GM12878 (cell line): ENCODE results near the gene KRT82. TPM values are rescaled to one million over a fixed set of nuclear protein-coding genes. Genes with fewer than 3 reads are reported as not detected.

Source experiments
- ATAC-seq: fragments of 200-7000 bp; cut with Tn5 transposase; 3 replicates; pipeline ENCODE4 v1.9.1; 2020; ENCODE audit warnings: mild to moderate bottlenecking, moderate library complexity
- BruUV-seq: library from RNA; stranded (reverse); fragments of 400-500 nt; replicated peaks from 2 replicates; lab custom pipeline; 2021; lab: Mats Ljungman, UMichigan
- CTCF ChIA-PET: fragments of 300-600 bp; sonication (Branson Sonifier 250); formaldehyde crosslinking; extraction: SDS; loops from one replicate; lab custom pipeline; 2021; ENCODE audit warnings: inconsistent platforms; lab: Yijun Ruan, JAX
- POLR2A ChIA-PET: fragments of 350-600 bp; formaldehyde crosslinking; extraction: SDS; loops from one replicate; lab custom pipeline; 2021; ENCODE audit warnings: inconsistent platforms; lab: Charles Lee
- RAD21 ChIA-PET: fragments of 300-600 bp; sonication (Branson Sonifier 250); formaldehyde crosslinking; loops from one replicate; lab custom pipeline; 2023; ENCODE audit warnings: antibody characterized with exemption; ENCODE audit not compliant: unreplicated experiment; lab: Charles Lee
- SMC1A ChIA-PET: fragments of 300-600 bp; sonication (Branson Sonifier 250); formaldehyde crosslinking; loops from one replicate; lab custom pipeline; 2023; ENCODE audit not compliant: unreplicated experiment, uncharacterized antibody; lab: Charles Lee
- DNase-seq: peaks from one replicate; pipeline ENCODE4 v3.0.0-alpha.2; 2011; ENCODE audit warnings: low read depth, low spot score
- FAIRE-seq: peaks from 3 replicates; lab custom pipeline; 2011; peaks lifted over from hg19 to GRCh38; lab: Jason Lieb, UNC
- H2AFZ ChIP-seq: 2 replicates; pipeline ENCODE4 v1.6.0; 2011; ENCODE audit warnings: low read depth, low read length, control low read depth; ENCODE audit not compliant: control insufficient read depth
- H3K27ac ChIP-seq: 2 replicates; pipeline ENCODE4 v1.5.1; 2011; ENCODE audit warnings: control low read depth; ENCODE audit not compliant: control insufficient read depth, insufficient read depth
- H3K27me3 ChIP-seq, 2 experiments: replicated peaks in 1 of 2; 2 replicates each; pipeline versions ENCODE4 v1.6.0 to v1.6.1; 2011; ENCODE audit warnings: low read length in 1 of 2; ENCODE audit not compliant: control insufficient read depth in 2 of 2, insufficient read depth in 2 of 2
- H3K36me3 ChIP-seq, 2 experiments: 2 replicates each; pipeline ENCODE4 v1.5.1; 2011; ENCODE audit warnings: low read length in 1 of 2; ENCODE audit not compliant: control insufficient read depth in 2 of 2, insufficient read depth in 2 of 2
- H3K4me1 ChIP-seq: 2 replicates; pipeline ENCODE4 v1.6.1; 2011; ENCODE audit warnings: mild to moderate bottlenecking, low read length, moderate library complexity, mixed read lengths; ENCODE audit not compliant: control insufficient read depth, insufficient read depth
- H3K4me2 ChIP-seq: 2 replicates; pipeline ENCODE4 v1.6.0; 2011; ENCODE audit warnings: control low read depth; ENCODE audit not compliant: control insufficient read depth, insufficient read depth
- H3K4me3 ChIP-seq: fragments of 200-600 bp; sonication (generic); 2 replicates; pipeline ENCODE4 v1.5.1; 2016
- H3K79me2 ChIP-seq: 2 replicates; pipeline ENCODE4 v1.6.0; 2011; ENCODE audit warnings: low read length; ENCODE audit not compliant: control insufficient read depth, insufficient read depth
- H3K9ac ChIP-seq: 2 replicates; pipeline ENCODE4 v1.8.0; 2011; ENCODE audit warnings: low read length, control low read depth, mixed read lengths; ENCODE audit not compliant: control insufficient read depth, insufficient read depth
- H3K9me3 ChIP-seq: replicated peaks from 3 replicates; pipeline ENCODE4 v1.5.1; 2011; ENCODE audit warnings: mild to moderate bottlenecking, low read length; ENCODE audit not compliant: control insufficient read depth, insufficient read depth
- H4K20me1 ChIP-seq: 2 replicates; pipeline ENCODE4 v1.6.0; 2011; ENCODE audit not compliant: control insufficient read depth, insufficient read depth
- BACH1 ChIP-seq: fragments of 450-650 bp; IDR thresholded peaks from 2 replicates; pipeline ENCODE4 v1.6.1; 2017; ENCODE audit warnings: mild to moderate bottlenecking, borderline replicate concordance
- CHD1 ChIP-seq: IDR thresholded peaks from 2 replicates; pipeline ENCODE4 v1.6.1; 2012; ENCODE audit warnings: low read depth, low read length, improper control_type of control experiment
- KAT2A ChIP-seq: conservative IDR thresholded peaks from 2 replicates; pipeline ENCODE4 v1.6.1; 2011; ENCODE audit warnings: low read depth, low read length; ENCODE audit not compliant: control insufficient read depth
- MEF2B ChIP-seq: fragments of 450-650 bp; IDR thresholded peaks from 2 replicates; pipeline ENCODE4 v1.6.1; 2018; ENCODE audit warnings: mild to moderate bottlenecking, moderate library complexity; ENCODE audit not compliant: partially characterized antibody, poor library complexity, severe bottlenecking
- NFYA ChIP-seq: IDR thresholded peaks from 2 replicates; pipeline ENCODE4 v1.6.1; 2011; ENCODE audit warnings: low read depth, mild to moderate bottlenecking, low read length, improper control_type of control experiment, borderline replicate concordance
- NR2F1 ChIP-seq: fragments of 450-650 bp; conservative IDR thresholded peaks from 2 replicates; pipeline ENCODE4 v1.6.1; 2017; ENCODE audit warnings: mild to moderate bottlenecking
- PAX5 ChIP-seq: IDR thresholded peaks from 2 replicates; pipeline ENCODE4 v1.6.1; 2011; ENCODE audit warnings: low read depth, low read length, borderline replicate concordance
- SUPT20H ChIP-seq: IDR thresholded peaks from 2 replicates; pipeline ENCODE4 v1.6.1; 2011; ENCODE audit warnings: low read depth, mild to moderate bottlenecking, low read length, moderate library complexity, borderline replicate concordance; ENCODE audit not compliant: control insufficient read depth
- TCF3 ChIP-seq: IDR thresholded peaks from 2 replicates; pipeline ENCODE4 v1.6.1; 2012; ENCODE audit warnings: low read depth, mild to moderate bottlenecking, low read length, borderline replicate concordance; ENCODE audit not compliant: insufficient read depth
- ZBED1 ChIP-seq: IDR thresholded peaks from 2 replicates; pipeline ENCODE4 v1.6.1; 2016; ENCODE audit warnings: borderline replicate concordance
- ZNF217 ChIP-seq: fragments of 450-650 bp; IDR thresholded peaks from 2 replicates; pipeline ENCODE4 v1.6.1; 2017; ENCODE audit warnings: antibody characterized with exemption, mild to moderate bottlenecking
- WGBS: methylation state at CpG from one replicate; pipeline ENCODE4 v1.1.6; 2016; ENCODE audit warnings: low lambda C conversion rate; ENCODE audit not compliant: insufficient replicate concordance, insufficient coverage; ENCODE audit errors: missing lambda C conversion rate; 5-methylcytosine and 5-hydroxymethylcytosine counted together
- in situ Hi-C: fragments of 300-500 bp; cut with MboI; formaldehyde crosslinking; loops from 9 replicates; pipeline ENCODE4 v1.14.3; 2018; ENCODE audit warnings: mixed read lengths
- intact Hi-C: fragments of 100-400 bp; cut with micrococcal nuclease; formaldehyde crosslinking; loops from one replicate; pipeline ENCODE4 v1.14.2; 2022; ENCODE audit not compliant: unreplicated experiment
- polyA plus RNA-seq, 11 experiments: library from polyadenylated mRNA; depleted of rRNA in 4 of 11; unstranded in 6 of 11; stranded (reverse) in 5 of 11; fragments of >200 nt; fragmentation: Nextera tagmentation in 4 of 11; fragmentation: Illumina TruSeq in 1 of 11; extraction: Ambion mirVana in 4 of 11; extraction: Trizol in 1 of 11; gene quantifications; 1 replicate in 1 of 11; 2 replicates in 10 of 11; pipeline versions ENCODE4 v1.2.1 to v1.2.3, GENCODE V29; 2011 to 2016; ENCODE audit warnings: inconsistent platforms in 2 of 11, missing spikeins in 2 of 11, low read depth in 1 of 11
- total RNA-seq, 4 experiments: library from RNA; depleted of rRNA in 3 of 4; stranded (reverse); fragments of >200 nt in 3 of 4; fragmentation: Illumina TruSeq in 1 of 4; extraction: Trizol in 1 of 4; gene quantifications; 2 replicates each; pipeline versions ENCODE4 v1.2.1 to v1.2.3, GENCODE V29; 2013 to 2021
- TF ChIP-seq, protein P1 (sequence below): IDR thresholded peaks from 2 replicates; pipeline ENCODE4 v1.6.1; 2012; ENCODE audit warnings: mild to moderate bottlenecking, low read depth, low read length

The KRT82 gene
- total and polyA plus RNA-seq, 10 of the 15 experiments (the other 5 are each of a cell fraction or from before 2014, with no cell fraction given), result not detected

DNA sequence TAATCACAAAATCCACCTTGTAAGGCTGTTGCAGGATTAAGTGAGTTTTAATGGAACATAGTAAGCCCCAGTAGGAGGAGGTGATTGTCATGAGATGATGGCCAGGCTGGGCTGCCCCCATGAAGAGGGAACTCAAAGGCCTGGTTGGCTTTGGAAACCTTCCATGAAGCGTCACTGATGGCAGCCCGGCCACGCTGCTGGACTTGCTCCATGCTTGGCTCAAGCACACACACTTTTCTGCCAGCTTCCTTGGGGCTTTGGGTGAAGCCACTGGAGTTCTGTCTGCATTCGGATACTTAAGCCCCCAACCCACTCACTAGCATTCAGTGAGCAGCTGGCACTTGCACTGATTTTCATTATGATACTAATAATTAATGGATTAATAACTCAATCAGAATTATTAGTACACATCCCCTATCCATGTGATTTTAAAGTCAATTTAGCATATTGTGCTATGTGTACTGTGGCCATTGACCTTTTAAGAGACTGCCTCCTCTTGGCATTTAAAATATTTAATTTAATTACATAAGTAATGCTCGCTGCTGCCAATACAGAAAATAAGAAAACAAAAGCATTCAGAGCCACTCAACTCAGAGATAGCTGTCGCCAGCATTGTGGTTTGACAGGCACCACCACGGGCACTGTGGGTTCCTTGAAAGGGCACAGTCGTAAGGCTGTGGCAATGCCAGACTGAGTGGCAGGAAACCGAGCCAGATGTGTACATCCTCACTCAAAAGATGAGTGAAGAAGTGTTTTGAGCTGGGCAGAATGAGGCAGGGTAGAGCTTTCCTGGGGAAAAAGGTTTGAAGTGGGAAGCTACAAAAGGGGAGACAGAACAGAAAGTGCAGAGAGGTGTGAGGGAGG, 54.7 kb downstream of the KRT82 start:
- peaks cover 0 to 3% of the 10 kb centered on the region in 2 experiments; a peak in 1 of 4 replicates for H3K27me3 ChIP-seq
- BruUV-seq, result no TSS peak
- no peaks in the 10 kb centered on the region for H3K9me3 ChIP-seq
- ChIA-PET CTCF (interaction anchor here (1.1 to 1.8 kb wide), 2 partner anchors 10 to 14 kb away, joined by 3 to 8 read pairs; no protein-coding TSS in a partner anchor), SMC1A (no interaction called here), POLR2A (no interaction called here), RAD21 (no interaction called here)
- TF ChIP-seq MEF2B, result no peak
- TF ChIP-seq, protein P1, sequence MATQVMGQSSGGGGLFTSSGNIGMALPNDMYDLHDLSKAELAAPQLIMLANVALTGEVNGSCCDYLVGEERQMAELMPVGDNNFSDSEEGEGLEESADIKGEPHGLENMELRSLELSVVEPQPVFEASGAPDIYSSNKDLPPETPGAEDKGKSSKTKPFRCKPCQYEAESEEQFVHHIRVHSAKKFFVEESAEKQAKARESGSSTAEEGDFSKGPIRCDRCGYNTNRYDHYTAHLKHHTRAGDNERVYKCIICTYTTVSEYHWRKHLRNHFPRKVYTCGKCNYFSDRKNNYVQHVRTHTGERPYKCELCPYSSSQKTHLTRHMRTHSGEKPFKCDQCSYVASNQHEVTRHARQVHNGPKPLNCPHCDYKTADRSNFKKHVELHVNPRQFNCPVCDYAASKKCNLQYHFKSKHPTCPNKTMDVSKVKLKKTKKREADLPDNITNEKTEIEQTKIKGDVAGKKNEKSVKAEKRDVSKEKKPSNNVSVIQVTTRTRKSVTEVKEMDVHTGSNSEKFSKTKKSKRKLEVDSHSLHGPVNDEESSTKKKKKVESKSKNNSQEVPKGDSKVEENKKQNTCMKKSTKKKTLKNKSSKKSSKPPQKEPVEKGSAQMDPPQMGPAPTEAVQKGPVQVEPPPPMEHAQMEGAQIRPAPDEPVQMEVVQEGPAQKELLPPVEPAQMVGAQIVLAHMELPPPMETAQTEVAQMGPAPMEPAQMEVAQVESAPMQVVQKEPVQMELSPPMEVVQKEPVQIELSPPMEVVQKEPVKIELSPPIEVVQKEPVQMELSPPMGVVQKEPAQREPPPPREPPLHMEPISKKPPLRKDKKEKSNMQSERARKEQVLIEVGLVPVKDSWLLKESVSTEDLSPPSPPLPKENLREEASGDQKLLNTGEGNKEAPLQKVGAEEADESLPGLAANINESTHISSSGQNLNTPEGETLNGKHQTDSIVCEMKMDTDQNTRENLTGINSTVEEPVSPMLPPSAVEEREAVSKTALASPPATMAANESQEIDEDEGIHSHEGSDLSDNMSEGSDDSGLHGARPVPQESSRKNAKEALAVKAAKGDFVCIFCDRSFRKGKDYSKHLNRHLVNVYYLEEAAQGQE, result no peak
- no peak for TF ChIP-seq ZBED1
- no peak for TF ChIP-seq NFYA
- no peak for TF ChIP-seq SUPT20H
- TF ChIP-seq BACH1, result no peak
- no peak for TF ChIP-seq PAX5
- no peak for TF ChIP-seq KAT2A
- no peak for TF ChIP-seq CHD1
- no peak for TF ChIP-seq ZNF217
- no peak for TF ChIP-seq NR2F1
- no peak for TF ChIP-seq TCF3
- no peak for DNase-seq
- H3K27ac ChIP-seq, result no peak overlapping the region
- intact Hi-C loops, result no loop called here
- H4K20me1 ChIP-seq, result no peaks in the 10 kb centered on the region
- H3K79me2 ChIP-seq, result no peaks in the 10 kb centered on the region
- H3K4me3 ChIP-seq, result no peak overlapping the region
- no peak overlapping the region for H3K9ac ChIP-seq
- no peak overlapping the region for H3K4me2 ChIP-seq
- no peaks in the 10 kb centered on the region for H3K36me3 ChIP-seq
- in situ Hi-C loops, result no loop called here
- WGBS, result 16% methylated on average over 9 of the region's 9 CpGs
- H3K4me1 ChIP-seq, result no peaks in the 10 kb centered on the region
- no peak for FAIRE-seq
- no peak for ATAC-seq
- H2AFZ ChIP-seq, result no peak overlapping the region
